GM18508 (cell line): Measurements from ENCODE around the gene PLA2G6.
"Not testable (repeated sequence)": the region's sequence is repeated elsewhere in the genome, so short reads cannot be mapped to it uniquely, and the experiment has no call there.

ENCODE experiments used
- ATAC-seq: cut with Tn5 transposase; IDR thresholded peaks from one replicate; pipeline ENCODE4 v1.9.1; 2021; ENCODE audit warnings: moderate number of reproducible peaks; ENCODE audit not compliant: insufficient read depth, unreplicated experiment

PLA2G6 gene

DNA sequence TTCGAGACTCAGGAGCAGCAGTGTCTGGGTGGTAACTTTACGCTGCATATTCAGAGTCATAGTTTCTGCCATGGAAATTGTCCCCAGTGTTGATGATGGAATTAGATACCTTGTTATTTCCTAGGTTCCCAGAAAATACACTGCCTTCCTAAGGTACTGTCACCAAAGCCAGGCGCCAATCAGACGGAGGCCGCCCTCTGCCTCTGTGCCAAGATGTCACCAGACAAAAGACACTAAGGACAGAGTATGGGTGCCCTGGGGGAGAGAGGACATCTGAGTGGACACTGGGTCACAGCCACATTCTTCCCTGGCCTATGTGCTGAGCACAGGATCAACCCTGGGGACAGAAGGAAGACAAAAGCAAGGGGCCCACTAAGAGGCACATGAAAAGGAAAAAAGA lies 11.2 kb downstream of the PLA2G6 start:
- ATAC-seq, result no peak

GRCh38 chr22:38169116-38169515 lies 12.5 kb downstream of the PLA2G6 start:
- no peak for ATAC-seq

DNA sequence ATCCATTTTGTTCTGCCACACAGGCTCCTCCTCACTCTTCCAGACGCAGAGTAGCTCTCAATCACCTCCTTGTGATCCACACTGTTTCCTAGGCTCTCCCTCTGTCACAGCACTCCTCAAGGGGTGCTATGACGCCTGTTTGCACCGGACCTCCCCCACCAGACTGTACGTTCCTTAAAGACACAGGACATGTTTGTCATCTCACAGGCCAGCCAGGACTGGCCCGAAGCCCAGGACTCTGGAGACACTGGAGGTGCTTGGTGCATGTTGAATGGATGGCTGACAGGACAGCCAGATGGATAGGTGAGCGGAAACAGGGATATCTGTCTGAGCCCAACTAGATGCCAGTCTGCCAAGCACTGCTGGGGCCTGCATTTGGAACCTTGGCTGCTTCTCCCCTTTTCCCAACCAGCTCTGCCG lies 13.6 kb downstream of the PLA2G6 start:
- ATAC-seq, result no peak

DNA sequence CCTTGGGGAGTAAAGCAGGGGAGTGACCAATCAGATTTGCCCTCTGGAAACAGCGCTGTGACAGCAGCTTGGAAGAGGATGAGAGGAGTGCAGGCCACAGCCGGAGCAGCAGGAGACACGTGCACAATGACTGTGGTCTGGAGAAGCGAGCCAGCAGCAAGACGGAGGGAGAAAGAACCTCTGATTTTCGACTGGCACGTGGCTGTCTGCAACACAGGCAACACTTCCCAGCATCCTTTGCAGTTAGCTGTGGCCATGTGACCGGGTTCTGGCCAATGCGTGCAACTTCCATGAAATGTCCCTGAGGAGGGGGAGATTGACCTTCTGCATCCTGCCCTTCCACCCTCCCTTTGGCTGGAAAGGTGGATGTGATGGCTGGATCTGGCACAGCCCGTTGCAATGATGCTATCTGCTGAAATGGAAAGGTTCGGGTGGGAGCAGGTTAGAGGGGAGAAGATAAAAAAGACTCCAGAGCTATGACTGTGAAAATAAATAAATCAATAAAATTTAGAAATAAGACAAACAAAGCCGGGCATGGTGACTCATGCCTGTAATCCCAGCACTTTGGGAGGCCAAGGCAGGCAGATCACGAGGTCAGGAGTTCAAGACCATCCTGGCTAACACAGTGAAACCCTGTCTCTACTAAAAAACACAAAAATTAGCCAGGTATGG lies 15.6 kb downstream of the PLA2G6 start:
- ATAC-seq, result no peak

- no peak for ATAC-seq
Observed at GRCh38 chr22:38164551-38164918, 17.1 kb downstream of the PLA2G6 start.

DNA sequence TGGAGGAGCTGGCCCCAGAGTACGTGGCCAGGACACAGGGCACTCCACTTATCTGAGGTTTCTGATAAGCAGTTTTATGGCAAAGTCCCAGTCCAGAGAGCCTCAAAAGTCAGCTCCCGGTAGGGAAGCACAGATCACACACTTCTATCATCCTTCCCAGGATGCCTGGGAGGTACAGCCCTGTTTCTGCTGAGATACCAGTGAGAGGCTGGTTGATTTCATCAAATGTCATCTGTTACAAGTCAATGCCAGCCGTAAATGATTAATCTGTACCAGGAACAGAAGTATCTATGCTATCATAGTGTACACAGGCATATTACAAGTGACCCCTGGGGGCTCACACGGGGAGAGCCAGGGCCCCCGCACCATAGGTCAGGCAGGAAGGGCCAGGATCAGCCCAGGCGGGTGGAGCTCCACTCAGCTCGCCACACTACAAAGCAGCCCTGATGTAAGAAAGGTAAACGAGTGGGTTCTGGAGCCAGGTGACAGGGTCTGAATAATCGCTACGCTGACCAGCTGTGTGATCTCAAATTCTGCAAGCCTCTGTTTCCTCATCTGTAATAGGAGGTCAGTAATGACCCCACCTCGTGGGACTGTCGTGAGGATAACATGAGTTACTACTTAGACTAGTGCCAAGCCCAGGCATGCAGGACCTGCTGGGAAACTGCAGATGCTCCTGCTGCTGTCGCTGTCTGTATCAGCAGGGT lies 17.6 kb downstream of the PLA2G6 start:
- no peak for ATAC-seq

DNA sequence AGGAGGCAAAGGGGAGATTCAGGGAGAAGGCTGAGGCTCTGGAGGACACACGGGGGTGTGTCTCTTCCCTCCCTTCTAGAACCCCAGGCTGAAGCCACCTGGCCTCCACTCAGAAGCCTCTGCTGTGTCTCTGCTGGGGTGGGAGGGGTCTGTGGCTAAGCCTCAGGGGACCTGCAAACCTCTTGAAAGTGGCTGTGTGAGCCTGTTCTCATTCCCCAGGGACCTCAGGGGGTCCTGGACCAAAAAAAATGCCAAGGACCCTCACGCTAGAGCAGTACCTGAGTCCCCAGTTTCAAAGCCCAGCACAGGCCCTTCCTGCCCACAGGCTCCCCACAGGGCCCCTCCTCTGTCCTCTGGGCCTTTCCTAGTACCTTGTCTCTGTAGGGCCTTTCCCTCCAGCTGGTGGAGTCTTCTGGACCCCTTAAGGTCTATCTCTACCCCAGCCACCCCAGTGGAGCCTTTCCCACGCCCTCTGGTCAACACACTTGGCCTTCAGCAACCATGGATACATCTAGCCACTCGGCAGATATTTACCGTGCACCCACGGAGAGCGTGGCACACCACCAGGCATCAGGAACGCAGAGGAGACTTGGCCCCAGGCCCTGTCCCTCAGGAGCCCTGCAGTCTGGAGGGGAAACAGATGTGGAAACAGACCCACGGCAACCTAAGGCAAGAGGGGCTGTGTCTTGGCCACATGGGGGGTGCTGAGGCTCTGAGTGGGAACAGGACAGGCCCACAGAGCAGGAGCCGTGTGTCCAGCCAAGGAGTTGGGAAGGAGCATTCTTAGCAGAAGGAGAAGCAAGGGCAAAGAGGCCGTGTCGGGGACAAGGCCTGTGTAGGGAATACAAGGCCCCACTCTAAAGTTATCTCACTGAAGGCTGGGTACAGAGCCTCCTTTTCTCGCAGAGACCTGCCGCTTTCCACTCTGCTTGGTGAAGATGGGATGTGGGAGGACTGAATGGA lies 18.5 kb downstream of the PLA2G6 start:
- no peak for ATAC-seq

GRCh38 chr22:38155703-38156102 lies 25.9 kb downstream of the PLA2G6 start:
- no peak for ATAC-seq

- ATAC-seq, result not testable (repeated sequence)
Observed at GRCh38 chr22:38154563-38154915, 27.1 kb downstream of the PLA2G6 start.

GRCh38 chr22:38153821-38154562 lies 27.6 kb downstream of the PLA2G6 start:
- ATAC-seq, result no peak

- no peak for ATAC-seq
Observed at GRCh38 chr22:38151126-38151500, 30.5 kb downstream of the PLA2G6 start.

DNA sequence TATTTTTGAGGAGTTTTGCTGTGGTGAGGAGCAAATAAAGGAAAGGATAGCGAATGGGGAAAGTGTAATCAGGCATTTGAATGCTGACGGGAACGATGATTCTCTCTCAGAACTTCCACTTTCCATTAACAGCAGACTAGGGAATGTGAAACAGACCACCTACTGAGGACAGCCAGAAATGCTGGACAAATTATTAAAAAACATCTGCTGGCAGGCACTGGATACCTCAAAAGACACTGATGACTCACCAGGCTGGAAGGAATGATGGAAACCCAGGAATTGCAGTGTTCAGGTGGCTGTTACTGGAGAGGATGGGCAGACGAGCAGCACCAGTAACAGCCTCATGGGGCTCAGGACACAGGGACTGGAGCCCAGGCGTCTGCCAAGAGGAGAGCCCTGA lies 33.4 kb downstream of the PLA2G6 start:
- no peak for ATAC-seq

DNA sequence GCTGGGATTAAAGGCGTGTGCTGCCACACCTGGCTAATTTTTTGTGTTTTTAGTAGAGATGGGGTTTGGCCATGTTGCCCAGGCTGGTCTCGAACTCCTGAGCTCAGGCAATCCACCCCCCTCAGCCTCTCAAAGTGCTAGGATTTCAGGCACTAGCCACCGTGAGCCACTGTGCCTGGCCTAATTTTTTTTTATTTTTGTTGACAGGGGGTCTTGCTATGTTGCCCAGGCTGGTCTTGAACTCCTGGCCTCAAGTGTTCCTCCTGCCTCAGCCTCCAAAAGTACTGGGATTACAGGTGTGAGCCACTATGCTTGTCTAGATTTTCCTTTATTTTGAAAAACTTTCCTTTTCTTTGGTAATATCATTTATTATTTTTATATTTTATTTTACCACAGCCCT lies 35.5 kb downstream of the PLA2G6 start:
- ATAC-seq, result not testable (repeated sequence)

DNA sequence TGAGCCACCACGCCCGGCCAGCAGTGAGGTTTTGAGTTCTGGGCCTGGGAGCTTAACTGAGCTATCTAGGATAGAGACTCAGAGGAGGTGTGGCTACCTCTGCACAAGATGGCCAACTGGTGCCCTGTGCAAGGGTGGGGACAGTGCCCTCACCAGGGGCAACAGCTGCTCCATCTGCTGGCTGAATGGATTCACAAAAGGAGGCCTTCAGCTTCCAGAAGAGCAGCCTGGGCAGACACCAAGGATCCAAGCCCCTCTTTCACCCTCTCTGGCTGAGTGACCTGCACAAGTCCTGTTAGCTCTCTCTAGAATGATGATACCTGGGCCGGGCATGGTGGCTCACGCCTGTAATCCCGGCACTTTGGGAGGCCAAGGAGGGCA lies 37.6 kb downstream of the PLA2G6 start:
- no peak for ATAC-seq

- no peak for ATAC-seq
Observed at GRCh38 chr22:38142606-38143005, 39.0 kb downstream of the PLA2G6 start.

DNA sequence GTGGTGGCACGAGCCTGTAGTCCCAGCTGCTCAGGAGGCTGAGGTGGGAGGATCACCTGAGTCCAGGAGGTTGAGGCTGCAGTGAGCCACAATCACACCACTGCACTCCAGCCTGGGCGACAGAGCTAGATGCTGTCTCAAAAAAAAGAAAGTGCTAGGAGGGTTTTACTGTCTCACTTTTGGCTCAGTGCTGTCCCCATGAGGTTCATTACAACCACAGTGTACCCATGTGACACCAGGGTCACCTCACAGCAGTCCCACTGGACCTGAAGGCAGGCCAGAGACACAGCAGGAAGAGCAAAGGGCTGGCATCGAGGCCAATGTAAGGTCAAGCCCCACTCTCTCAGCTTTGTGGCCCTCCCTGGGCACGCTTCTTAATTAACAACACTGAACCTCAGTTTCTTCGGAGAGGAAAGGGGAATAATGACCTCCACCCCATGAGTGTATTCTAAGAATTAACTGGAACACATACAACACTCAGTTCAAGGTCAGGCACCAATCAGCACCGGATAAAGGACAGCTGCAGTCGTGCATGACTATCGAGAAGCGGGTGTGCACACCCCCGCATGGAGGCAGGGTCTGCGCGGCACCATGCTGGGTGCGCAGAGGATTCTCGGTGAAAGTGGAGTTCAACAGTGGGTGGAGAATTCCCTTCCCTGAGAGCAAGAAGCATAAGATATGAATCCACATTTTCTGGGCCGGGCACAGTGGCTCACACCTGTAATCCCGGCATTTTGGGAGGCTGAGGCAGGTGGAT lies 40.2 kb downstream of the PLA2G6 start:
- no peak for ATAC-seq

DNA sequence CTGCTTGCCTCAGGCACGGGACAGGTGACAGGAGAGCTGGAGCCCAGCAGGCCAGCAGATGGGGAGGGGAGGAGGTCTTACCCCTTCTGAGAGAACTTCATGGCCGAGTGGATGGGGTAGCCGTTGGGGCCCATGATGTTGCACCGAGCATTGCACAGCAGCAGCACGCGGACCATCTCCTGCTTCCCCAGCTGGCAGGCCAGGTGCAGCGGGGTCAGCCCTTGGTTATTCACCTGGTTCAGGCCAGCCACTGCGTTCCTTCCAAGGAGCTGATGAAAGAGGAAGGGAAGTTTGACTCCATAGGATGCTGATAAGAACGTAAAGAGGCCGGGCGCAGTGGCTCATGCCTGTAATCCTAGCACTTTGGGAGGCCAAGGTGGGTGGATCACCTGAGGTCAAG lies 41.7 kb downstream of the PLA2G6 start:
- no peak for ATAC-seq

DNA sequence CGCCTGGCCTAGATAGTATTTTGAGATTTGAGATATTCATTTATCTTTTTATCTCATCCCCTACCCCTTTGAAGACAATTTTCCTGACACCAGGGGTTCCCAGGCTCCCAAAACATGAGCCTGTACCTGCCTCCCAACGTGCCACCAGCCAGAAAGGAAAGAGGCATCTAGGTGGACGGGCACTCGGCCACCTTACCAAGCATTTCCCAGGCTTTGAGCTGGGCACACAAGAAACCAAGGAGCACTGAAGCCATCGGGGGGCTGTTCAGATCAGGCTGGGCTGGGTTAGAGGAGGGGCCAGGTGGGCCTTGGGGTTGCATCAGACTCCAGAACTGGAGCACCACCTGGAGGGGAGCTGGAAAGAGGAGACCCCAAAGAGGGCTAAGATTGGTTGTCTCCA lies 42.7 kb downstream of the PLA2G6 start:
- no peak for ATAC-seq

- no peak for ATAC-seq
Observed at GRCh38 chr22:38137876-38138687, 43.5 kb downstream of the PLA2G6 start.
